GM21825 (cell line): ENCODE measurements around the gene RNMT.
"Not testable (repeated sequence)": the region's sequence is repeated elsewhere in the genome, so short reads cannot be mapped to it uniquely, and the experiment has no call there.

Source experiments
- ATAC-seq: cut with Tn5 transposase; IDR thresholded peaks from one replicate; pipeline ENCODE4 v1.9.1; 2021; ENCODE audit warnings: mild to moderate bottlenecking, moderate library complexity; ENCODE audit not compliant: unreplicated experiment

The RNMT gene

DNA sequence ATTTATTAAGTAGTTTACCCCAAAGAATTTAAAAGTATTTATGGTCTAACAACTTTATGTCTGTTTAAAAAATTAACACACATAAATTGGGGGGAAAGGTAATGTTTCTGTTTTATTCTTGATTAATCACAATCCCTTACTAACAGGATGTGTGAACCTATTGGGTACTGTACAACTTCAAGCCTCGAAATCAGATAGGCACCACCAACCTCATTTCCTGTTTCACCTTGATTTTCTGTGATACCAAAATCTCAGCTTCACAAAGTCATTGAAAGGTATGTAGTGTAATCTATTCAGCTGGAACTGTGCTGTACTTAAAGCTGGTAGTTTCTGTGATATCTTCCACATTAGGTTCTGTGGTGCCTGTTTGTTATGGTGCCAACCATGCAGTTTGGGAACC, 4.0 kb downstream of the RNMT start:
- ATAC-seq, result no peak

DNA sequence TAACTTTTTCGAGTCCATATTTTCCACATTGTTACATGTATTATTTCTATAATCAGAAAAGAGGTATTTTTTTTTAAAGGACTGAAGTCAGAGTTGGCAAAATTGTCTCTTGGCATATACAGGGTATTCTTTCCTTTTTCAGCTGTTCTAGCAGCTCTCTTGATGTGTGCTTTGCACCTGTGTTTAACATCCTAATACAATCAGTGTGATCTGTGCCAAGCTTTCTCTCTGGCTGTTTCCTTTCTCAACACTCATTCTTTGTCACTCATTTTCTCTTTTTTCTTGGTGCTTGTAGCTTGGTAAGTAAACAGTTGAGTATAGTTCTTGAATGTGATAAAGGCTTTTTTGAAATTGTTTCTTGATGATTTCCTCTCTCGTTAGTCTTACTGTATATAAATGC, 9.2 kb downstream of the RNMT start:
- no peak for ATAC-seq

DNA sequence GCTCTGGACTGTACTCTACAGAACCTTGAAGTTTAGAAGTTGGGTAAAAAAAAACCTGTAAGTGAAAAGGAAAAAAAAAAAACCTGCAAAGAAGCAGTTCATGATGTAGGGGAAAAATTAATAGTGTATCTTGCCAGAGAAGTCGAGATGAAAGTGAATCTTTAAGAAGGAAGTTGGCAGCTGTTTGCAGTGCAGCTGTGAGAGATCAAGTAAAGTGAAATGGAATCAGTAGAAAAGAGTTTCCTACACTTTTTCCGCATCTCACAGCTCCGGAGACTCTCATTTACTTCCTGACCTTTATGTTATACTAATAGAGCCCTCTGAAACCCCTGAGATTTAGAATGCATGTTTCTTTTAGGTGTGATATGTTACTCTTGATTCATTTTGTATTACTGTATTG, 19.2 kb downstream of the RNMT start:
- ATAC-seq, result no peak

DNA sequence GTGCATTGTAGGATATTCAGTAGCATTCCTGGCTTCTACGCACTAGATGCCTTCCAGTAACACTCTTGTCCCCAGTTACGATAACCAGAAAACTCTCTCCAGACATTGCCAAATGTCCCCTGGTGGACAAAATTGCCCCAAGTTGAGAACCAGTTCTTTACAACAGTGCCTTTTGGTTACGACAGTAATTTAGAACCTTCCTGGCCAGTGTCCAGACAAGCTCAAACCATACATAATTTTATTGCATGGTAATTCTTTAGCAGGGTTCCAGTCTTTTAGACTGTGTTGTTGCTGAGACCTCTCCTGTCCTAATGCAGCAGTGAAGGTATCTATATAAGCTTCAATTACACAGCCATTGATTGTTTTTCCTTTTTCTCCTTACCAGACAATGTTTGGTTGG, 20.2 kb downstream of the RNMT start:
- no peak for ATAC-seq

DNA sequence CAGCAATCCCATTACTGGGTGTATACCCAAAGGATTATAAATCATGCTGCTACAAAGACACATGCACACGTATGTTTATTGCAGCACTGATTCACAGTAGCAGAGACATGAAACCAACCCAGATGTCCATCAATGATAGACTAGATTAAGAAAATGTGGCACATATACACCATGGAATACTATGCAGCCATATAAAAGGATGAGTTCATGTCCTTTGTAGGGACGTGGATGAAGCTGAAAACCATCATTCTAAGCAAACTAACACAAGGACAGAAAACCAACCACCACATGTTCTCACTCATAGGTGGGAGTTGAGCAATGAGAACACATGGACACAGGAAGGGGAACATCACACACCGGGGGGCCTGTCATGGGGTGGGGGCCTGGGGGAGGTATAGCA, 25.1 kb downstream of the RNMT start:
- ATAC-seq, result not testable (repeated sequence)

DNA sequence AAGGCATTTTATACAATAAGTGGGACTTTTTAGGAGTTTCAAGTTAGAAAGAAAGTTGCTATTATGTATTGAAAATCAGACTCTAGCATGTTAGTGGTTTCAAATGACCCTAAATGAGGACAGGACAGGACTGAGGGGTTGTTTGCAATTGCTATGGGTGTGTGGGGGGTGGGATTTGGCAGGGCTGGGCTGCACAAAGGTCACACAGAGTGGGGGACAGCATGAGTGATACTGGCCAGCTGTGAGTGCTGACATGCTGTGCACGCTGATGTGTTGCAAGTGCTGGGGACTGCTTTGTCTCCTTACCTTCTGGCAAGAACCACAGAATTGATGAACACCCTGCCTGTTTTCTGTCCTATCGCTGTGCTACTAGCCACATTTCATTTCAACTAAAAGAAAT, 29.8 kb downstream of the RNMT start:
- no peak for ATAC-seq

DNA sequence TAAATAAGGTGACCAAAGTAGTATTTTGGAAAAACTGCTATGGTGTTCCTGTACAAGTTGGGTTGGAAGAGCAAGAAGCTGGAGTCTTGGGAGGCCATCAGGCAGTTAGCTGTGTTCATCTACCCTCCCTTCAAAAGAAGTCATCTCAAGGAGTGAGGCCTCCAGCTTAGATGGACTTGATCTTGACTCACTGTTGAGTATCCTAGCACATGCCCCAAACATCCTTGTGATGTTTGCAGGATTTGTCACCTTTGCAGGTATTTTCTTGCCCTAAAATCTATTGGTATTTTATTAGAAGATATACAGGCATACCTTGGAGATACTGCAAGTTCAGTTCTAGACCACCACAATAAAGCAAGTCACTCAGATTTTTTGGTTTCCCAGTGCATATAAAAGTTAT, 30.2 kb downstream of the RNMT start:
- ATAC-seq, result no peak

DNA sequence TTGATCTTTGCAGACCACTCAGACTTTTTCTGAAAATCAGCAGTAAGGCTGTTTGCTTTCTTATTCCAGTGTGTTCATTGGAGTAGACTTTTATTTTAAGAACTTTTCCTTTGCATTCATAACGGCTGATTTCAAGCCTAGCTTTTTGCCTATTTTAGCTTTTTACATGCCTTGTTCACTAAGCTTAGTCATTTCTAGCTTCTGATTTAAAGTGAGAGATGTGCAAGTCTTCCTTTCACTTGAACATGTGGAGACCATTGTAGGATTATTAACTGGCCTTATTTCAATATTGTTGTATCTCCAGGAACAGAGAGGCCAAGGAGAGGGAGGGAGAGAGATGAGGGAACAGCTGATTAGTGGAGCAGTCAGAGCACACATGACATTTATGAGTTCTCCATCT, 32.1 kb downstream of the RNMT start:
- no peak for ATAC-seq

DNA sequence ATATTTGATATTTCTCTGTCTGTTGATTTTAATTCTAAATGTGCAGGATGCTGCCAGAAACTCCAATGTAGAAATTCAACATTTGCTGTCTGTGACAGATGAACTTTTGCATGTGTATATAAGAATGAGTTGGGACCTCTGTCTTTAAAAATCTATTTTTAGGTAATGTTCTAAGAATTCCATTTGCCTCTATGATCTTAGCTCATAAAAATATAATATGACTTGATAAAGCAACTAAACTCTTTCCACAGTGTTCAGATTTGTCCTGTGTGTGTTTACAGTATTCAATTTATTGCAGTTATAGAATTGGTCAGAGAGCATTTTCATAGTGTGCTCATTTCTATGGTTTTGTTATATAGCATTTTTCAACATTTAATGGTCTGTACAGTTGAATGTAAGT, 33.6 kb downstream of the RNMT start:
- no peak for ATAC-seq

DNA sequence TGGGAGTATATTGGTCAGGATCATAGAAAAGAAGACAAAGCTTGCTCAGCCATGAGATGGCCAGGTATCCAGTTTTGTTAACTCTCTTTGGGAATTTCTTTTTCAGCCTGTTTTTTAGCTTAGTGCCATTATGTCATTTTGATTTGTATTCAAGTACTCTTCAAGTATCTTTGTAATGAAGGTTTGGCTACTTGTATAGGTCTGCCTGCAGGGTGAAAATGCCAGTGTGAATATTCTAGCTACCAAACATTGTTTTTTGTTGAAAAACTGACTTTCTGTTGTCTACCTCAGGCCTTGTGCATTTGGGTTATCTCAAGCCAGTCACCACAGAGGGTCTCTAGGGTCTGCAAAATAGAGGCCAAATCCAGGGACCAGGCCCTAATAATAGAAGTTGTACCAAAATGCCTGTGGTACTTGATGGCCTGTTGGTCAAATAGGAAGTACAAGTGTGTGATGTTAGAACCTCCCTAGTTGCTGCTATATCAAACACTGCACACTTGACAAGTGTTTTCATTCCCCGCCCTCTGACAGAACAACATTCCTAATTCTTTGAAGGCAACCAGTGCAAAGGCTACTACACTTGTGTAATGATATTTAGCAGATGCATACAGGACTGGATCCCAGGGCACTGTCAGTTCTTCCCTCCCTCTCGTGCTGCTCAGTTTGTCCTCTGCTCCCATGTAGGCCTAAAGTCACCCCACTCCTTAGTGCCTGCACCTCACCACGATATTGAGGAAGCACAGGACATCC, 36.4 kb downstream of the RNMT start:
- no peak for ATAC-seq

DNA sequence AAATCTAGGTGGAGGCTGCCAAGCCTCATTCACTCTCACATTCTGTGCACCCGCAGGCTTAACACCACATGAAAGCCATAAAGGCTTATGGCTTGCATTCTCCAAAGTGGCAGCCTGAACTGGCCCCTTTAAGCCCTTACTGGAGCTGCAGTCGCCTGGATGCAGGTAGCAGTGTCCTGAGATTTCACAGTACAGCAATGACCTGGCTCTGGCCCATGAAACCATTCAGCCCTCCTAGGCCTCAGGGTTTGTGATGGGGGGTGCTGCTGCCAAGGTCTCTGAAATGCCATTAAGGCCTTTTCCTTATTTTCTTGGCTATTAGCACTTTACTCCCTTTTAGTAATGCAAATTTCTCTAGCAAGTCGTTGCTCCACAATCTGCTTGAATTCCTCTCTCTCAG, 48.6 kb downstream of the RNMT start:
- ATAC-seq, result no peak

DNA sequence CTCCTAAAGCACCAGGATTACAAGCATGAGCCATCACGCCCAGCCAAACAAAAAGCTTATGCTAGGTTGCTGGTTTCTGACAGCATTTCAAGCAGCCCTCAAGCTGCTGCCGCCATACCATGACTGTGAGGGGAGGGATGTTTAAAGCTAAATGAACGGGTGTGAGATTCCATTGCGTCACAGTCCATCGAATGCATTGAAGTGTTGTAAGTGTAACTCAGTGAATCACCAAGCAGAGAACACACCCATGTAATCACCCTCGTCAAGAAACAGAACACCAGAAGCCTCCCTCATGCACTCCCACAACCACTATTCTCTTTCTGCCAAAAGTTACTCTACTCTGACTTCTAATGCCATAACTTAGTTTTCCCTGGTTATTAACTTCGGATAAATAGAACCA, 64.7 kb downstream of the RNMT start:
- ATAC-seq, result no peak

DNA sequence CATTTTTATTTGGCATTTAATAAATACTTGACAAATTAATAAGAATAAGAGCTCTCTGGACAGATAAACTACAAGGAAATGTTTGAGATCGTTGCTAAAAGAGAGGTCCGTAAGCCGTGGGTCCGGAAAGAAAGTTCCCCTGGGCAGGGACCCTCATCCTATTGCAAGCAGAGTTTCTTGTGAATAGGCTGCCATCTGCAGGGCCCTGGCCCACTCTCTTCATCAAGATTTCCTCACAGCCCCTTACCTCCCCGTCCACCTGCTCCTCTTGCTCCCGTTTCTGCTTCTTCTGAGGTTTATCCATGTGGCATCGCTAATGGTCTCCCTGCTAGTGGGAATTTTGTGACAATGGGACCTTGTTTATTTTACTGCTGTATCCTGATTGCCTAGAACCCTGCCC, 67.3 kb downstream of the RNMT start:
- ATAC-seq, result no peak

DNA sequence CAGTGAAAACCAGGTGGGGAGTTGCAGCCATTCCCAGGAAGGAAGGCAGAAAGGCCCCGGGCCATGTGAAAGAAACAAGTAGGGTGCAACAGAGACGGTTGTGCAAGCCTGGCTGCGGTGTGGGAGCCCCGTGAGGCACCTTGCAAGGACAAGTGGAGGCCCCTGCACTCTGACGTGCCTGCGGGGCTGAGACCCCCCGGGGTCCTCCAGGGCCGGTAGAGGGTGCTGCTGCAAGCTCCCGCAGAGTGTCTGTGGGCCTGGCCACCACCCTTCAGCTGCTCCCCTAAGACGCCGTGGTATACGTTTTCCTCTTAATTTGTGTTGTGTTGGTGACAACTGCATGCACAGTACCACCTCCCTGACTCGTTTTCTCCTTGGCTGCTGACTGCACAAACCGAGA, 70.0 kb downstream of the RNMT start:
- no peak for ATAC-seq

DNA sequence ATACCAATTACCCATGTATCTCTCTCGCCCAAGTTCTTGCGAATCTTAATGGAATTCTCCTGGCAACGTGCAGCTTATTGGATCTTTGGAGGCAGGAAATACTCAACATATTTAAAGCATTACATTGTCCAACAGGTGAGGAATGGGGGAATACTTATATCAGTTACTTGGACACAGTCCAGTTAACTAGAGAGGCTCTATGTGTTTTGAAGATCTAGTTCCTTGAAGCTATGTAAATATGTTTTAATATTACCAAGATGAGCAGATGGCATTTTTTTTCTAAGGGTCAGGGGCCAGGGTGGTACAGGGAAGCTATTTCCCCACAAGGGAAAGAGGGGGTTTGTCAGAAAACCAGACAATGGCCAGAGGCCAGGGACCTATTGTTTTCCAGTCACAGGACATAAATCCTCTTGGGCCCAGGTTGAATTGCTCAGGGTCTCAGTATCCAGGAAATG, 70.7 kb downstream of the RNMT start:
- ATAC-seq, result no peak

DNA sequence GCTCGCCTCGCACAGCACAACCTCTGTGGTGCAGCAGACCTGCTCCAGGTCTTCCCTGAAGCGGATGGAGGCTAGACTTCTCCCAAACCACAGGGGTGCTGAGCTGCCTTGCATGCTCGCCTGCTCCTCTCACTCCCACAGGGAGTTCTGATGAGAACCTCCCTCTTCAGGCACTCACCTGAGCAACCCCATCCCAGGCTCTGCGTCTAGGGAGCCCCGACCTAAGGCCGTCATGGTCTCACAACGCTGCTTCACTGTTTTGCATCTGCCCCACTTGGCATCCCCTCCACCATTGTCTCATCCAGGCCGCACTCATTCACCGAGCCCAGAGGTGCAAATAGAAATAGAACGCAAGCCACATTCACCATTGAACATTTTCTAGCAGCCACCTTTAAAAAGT, 72.9 kb downstream of the RNMT start:
- no peak for ATAC-seq

DNA sequence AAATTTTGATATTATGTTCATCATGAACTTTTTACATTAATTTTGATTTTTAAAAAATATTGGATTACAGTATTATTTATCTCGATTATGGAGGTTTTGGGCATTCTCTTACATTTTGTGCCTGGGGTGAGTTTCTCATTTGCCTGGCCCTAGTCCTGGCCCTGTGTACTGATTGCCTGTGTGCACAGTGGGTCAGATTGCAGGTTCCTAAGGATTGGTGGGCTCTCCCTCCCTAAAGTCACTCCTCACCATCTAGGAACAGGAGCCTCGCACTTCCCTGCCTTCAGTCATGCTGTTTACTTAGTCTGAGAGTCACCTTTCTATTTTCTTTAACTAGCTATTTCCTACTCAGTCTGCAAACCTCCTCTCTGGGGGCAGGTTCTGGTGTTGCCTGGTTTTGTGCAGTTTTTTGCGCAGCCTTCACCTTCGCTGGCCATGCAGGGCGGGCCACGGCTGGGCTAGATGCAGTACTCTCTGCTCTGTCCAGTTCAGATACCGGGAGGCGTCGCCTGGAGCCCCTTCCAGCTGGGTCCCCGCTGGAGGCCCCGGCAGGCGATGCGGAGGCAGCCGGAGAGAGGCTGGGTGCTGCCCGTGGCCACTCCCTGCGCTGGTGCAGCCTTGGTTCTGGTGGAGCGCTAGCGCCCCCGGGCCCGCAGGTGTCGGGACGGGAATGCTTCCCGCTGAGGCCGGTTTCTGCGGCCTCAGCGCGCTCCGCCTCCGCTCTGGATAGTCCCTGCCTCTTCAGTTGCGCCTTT, 74.2 kb downstream of the RNMT start:
- ATAC-seq, result no peak

DNA sequence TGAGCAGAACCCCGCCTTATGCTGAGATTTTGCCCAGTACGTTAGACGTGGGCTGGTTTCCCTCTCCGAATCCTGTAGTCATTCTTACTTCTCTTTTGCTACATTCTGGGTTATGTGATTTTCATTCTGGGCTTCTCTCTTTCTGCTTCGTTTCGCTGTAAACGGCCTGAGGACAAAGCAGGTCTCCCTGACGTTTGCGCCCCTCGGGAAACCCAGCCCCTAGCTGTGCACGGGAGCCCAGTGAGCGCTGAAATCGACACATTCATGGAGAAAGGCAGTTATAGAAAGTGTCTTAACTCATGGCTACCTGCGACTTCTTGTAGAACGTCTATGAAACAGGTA, 74.8 kb downstream of the RNMT start:
- ATAC-seq, result no peak

DNA sequence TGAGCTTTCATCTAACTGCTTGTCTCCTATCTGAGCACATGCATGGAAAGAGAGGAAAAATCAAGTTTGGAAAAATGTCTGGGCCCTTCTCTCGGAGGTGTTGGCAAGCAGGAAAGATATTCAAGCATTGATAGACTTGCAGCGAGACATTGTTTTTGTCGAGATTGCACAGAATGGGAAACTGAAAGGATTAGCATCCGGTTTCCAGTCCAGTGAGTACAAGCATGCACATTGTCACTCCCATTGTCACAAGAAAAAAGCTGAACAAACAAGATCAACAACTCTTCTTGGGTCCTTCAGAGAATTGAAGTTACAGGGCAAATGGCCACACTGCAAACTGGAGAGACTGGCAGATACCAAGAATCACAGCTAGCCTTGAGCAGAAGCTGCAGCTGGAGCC, 77.8 kb downstream of the RNMT start:
- no peak for ATAC-seq

DNA sequence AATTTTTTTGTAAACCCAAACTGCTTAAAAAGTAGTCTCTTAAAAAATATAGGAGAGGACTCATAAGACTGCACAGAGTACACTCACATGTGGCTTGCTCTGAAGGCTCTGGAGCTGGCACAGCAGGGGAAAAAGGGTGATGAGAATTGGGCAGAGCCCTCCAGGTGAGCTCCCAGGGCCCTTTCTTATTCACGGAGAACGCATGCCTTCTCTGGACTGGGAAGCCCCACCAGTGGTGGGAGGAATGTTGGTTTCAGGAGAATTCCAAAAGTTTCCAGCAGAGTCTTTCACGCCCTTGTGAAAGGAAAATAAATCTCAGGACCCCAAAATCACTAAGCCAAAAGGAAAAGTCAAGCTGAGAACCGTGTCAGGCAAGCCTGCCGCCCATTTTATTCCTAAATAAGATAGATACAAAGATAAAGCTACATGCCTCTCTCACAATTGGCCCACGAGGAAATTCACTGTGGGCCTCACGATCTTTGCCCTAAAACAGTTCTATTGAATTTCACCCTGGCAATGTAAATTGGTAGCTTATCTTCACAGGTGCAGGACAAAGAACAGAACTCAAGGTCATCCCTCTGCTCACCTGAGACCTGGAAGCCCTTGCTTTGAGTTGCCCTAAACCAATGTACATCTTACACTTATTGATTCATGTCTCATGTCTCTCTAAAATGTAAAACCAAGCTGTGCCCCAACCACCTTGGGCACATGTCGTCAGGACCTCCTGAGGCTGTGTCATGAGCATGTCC, 82.0 kb downstream of the RNMT start:
- no peak for ATAC-seq

DNA sequence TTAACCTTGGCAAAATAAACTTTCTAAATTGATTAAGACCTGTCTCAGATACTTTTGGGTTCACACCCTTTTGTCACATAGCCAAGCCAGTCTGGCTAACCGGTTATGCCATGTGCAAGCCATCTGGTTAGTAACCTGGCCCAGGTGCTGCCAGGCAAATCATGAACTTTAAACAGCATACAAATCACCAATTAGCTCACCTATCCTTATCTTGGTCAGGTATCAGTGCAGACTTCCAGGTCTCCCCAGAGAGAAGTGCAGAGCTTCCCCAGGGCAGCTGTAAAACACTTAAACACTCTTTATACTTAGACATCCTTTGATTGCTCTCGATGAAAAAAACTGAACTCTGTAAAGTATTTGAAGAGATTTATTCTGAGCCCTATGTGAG, 82.6 kb downstream of the RNMT start:
- ATAC-seq, result no peak
